B cell (primary cell): ENCODE data around the gene ISM1. TPM values are rescaled to one million over a fixed set of nuclear protein-coding genes. Genes with fewer than 3 reads are reported as not detected.

Experiments
- ATAC-seq: fragments of 200-7000 bp; cut with Tn5 transposase; one replicate; pipeline ENCODE4 v1.10.0; 2021; ENCODE audit warnings: low read depth, mild to moderate bottlenecking, moderate number of reproducible peaks, moderate library complexity
- CTCF ChIA-PET: fragments of 350-600 bp; sonication (Branson Sonifier 250); formaldehyde crosslinking; loops from one replicate; lab custom pipeline; 2021; ENCODE audit warnings: antibody characterized with exemption, inconsistent platforms; lab: Charles Lee
- POLR2A ChIA-PET: fragments of 350-600 bp; sonication (Branson Sonifier 250); formaldehyde crosslinking; loops from one replicate; lab custom pipeline; 2021; ENCODE audit warnings: antibody characterized with exemption; lab: Charles Lee
- DNase-seq: peaks from one replicate; pipeline ENCODE4 v3.0.0; 2013
- H2AFZ ChIP-seq: 2 replicates; pipeline ENCODE4 v1.6.1; 2012; ENCODE audit warnings: mild to moderate bottlenecking, low read depth, low read length; ENCODE audit not compliant: insufficient read depth, poor library complexity, severe bottlenecking
- H3K27ac ChIP-seq, 2 donors: 1 replicate in 1 of 2; 2 replicates in 1 of 2; pipeline ENCODE4 v1.5.1; 2012 to 2013; ENCODE audit warnings: low read length in 2 of 2, mild to moderate bottlenecking in 2 of 2, moderate library complexity in 1 of 2
- H3K27me3 ChIP-seq, 4 experiments: fragments of 200-600 bp in 1 of 4; sonication (generic) in 1 of 4; replicated peaks in 1 of 4; 1 replicate in 2 of 4; 2 replicates in 2 of 4; pipeline versions ENCODE4 v1.6.1 to v1.7.0; 2013 to 2016; ENCODE audit warnings: low read length in 3 of 4, mild to moderate bottlenecking in 2 of 4, mixed read lengths in 1 of 4, moderate library complexity in 1 of 4; ENCODE audit not compliant: insufficient read depth in 4 of 4, control insufficient read depth in 3 of 4; ENCODE audit errors: control extremely low read depth in 1 of 4
- H3K36me3 ChIP-seq, 2 experiments: replicated peaks in 1 of 2; 1 replicate in 1 of 2; 2 replicates in 1 of 2; pipeline versions ENCODE4 v1.6.1 to v1.7.1; 2013; ENCODE audit warnings: low read length in 1 of 2; ENCODE audit not compliant: insufficient read depth in 2 of 2, control insufficient read depth in 1 of 2; ENCODE audit errors: control extremely low read depth in 1 of 2, extremely low read depth in 1 of 2
- H3K4me1 ChIP-seq, 2 donors: fragments of 200-600 bp in 1 of 2; sonication (generic) in 1 of 2; 1 replicate in 1 of 2; 2 replicates in 1 of 2; pipeline versions ENCODE4 v1.5.1 to v1.6.1; 2013 to 2017; ENCODE audit warnings: low read length in 2 of 2; ENCODE audit not compliant: control insufficient read depth in 2 of 2, insufficient read depth in 2 of 2
- H3K4me2 ChIP-seq: replicated peaks from 2 replicates; pipeline ENCODE3; 2012; ENCODE audit warnings: mild to moderate bottlenecking, low read depth, low read length; ENCODE audit not compliant: poor library complexity, severe bottlenecking
- H3K4me3 ChIP-seq, 5 experiments: fragments of 200-600 bp in 1 of 5; sonication (generic) in 1 of 5; 1 replicate in 3 of 5; 2 replicates in 2 of 5; pipeline versions ENCODE4 v1.5.1 to v1.7.0; 2011 to 2016; ENCODE audit warnings: low read length in 4 of 5, mild to moderate bottlenecking in 4 of 5, low read depth in 2 of 5, control low read depth in 1 of 5, moderate library complexity in 1 of 5; ENCODE audit not compliant: insufficient read depth in 1 of 5; ENCODE audit errors: control extremely low read depth in 1 of 5, extremely low read depth in 1 of 5
- H3K79me2 ChIP-seq: fragments of 200-600 bp; sonication (generic); one replicate; pipeline ENCODE4 v1.6.0; 2016; ENCODE audit warnings: low read length; ENCODE audit not compliant: control insufficient read depth, insufficient read depth
- H3K9ac ChIP-seq: fragments of 200-600 bp; sonication (generic); 2 replicates; pipeline ENCODE4 v1.6.1; 2017; ENCODE audit warnings: mild to moderate bottlenecking, low read length, moderate library complexity
- H3K9me3 ChIP-seq, 3 donors: one replicate each; pipeline versions ENCODE4 v1.6.1 to v1.7.1; 2013; ENCODE audit warnings: low read length in 2 of 3; ENCODE audit not compliant: control insufficient read depth in 2 of 3, insufficient read depth in 1 of 3; ENCODE audit errors: control extremely low read depth in 1 of 3
- H4K20me1 ChIP-seq: 2 replicates; pipeline ENCODE4 v1.6.0; 2012; ENCODE audit warnings: mild to moderate bottlenecking, low read length; ENCODE audit not compliant: insufficient read depth, control insufficient read depth, poor library complexity, severe bottlenecking
- H3K27ac Mint-ChIP-seq: one replicate; pipeline ENCODE4 v1.8.0; 2021; ENCODE audit warnings: mixed read lengths
- H3K27me3 Mint-ChIP-seq: one replicate; pipeline ENCODE4 v1.8.0; 2021; ENCODE audit warnings: mixed read lengths
- H3K4me1 Mint-ChIP-seq: one replicate; pipeline ENCODE4 v1.8.0; 2021; ENCODE audit warnings: mixed read lengths
- H3K4me3 Mint-ChIP-seq: one replicate; pipeline ENCODE4 v1.8.0; 2021; ENCODE audit warnings: mixed read lengths
- H3K9me3 Mint-ChIP-seq: one replicate; pipeline ENCODE4 v1.8.0; 2022; ENCODE audit warnings: mixed read lengths; ENCODE audit not compliant: insufficient read depth
- EZH2 ChIP-seq: IDR thresholded peaks from 2 replicates; pipeline ENCODE4 v1.6.1; 2012; ENCODE audit warnings: borderline replicate concordance, low read depth, mild to moderate bottlenecking, moderate library complexity, low read length; ENCODE audit not compliant: insufficient read depth, poor library complexity, severe bottlenecking
- WGBS: methylation state at CpG from one replicate; pipeline ENCODE4 v1.1.5; 2013; ENCODE audit warnings: missing lambda C conversion rate; ENCODE audit not compliant: insufficient coverage; 5-methylcytosine and 5-hydroxymethylcytosine counted together
- intact Hi-C: fragments of 100-400 bp; cut with micrococcal nuclease; formaldehyde crosslinking; loops from one replicate; pipeline ENCODE4 v1.10.0; 2022
- polyA plus RNA-seq: library from polyadenylated mRNA; depleted of rRNA; stranded (reverse); fragments of >200 nt; gene quantifications from 2 replicates; pipeline ENCODE4 v1.2.3, GENCODE V29; 2012
- total RNA-seq, 2 donors: library from RNA; stranded (reverse); fragments of 120-200 nt in 1 of 2; gene quantifications; 1 replicate in 1 of 2; 2 replicates in 1 of 2; pipeline versions ENCODE4 v1.2.3 to v1.2.4, GENCODE V29; 2013 to 2022
- TF ChIP-seq, protein P1 (sequence below): fragments of 200-600 bp; IDR thresholded peaks from one replicate; pipeline ENCODE4 v1.8.0; 2022; ENCODE audit warnings: antibody characterized with exemption, mild to moderate bottlenecking

ISM1 gene
- total and polyA plus RNA-seq, 2 donors (not counting 1 experiment from before 2014, with no cell fraction given), result not detected

DNA sequence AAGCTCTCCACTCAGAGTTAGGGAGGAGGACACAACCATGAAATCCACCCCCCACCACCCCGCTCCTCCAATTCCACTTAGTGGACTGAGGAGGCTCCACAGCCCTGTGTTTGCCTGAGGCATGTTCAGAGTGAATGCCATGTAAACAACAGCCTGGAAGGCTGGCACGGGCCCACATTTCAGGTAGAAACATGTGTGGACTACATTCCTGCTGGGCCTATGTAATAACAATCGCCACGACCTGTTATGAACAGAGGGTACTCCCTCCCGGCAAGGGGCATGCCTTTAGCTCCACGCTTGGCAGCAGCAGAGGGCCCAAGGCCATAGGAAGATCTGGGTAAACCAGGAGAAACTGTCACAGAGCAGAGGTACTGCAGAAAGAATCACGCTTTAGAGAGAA lies 65.5 kb downstream of the ISM1 start:
- ChIA-PET CTCF (no interaction called here), POLR2A (no interaction called here)
- Mint-ChIP-seq H3K9me3 (no peaks in the 10 kb centered on the region), H3K27ac (no peak overlapping the region), H3K27me3 (no peaks in the 10 kb centered on the region), H3K4me1 (no peaks in the 10 kb centered on the region), H3K4me3 (no peak overlapping the region)
- ATAC-seq (no peak), DNase-seq (no peak)
- Histone ChIP-seq H3K9ac (no peak overlapping the region), H3K27ac (no peak overlapping the region), H3K4me1 (no peaks in the 10 kb centered on the region), H3K36me3 (no peaks in the 10 kb centered on the region), H3K79me2 (no peaks in the 10 kb centered on the region), H3K27me3 (peaks cover 0 to 3% (median 0%) of the 10 kb centered on the region in 4 experiments), H3K4me3 (no peak overlapping the region), H2AFZ (no peak overlapping the region), H3K9me3 (no peaks in the 10 kb centered on the region), H4K20me1 (no peaks in the 10 kb centered on the region), H3K4me2 (no peak overlapping the region)
- WGBS, result 91% methylated on average over 7 of the region's 7 CpGs
- TF ChIP-seq EZH2, result no peak
- TF ChIP-seq, protein P1, sequence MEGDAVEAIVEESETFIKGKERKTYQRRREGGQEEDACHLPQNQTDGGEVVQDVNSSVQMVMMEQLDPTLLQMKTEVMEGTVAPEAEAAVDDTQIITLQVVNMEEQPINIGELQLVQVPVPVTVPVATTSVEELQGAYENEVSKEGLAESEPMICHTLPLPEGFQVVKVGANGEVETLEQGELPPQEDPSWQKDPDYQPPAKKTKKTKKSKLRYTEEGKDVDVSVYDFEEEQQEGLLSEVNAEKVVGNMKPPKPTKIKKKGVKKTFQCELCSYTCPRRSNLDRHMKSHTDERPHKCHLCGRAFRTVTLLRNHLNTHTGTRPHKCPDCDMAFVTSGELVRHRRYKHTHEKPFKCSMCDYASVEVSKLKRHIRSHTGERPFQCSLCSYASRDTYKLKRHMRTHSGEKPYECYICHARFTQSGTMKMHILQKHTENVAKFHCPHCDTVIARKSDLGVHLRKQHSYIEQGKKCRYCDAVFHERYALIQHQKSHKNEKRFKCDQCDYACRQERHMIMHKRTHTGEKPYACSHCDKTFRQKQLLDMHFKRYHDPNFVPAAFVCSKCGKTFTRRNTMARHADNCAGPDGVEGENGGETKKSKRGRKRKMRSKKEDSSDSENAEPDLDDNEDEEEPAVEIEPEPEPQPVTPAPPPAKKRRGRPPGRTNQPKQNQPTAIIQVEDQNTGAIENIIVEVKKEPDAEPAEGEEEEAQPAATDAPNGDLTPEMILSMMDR, result no peak
- intact Hi-C loops, result no loop called here

DNA sequence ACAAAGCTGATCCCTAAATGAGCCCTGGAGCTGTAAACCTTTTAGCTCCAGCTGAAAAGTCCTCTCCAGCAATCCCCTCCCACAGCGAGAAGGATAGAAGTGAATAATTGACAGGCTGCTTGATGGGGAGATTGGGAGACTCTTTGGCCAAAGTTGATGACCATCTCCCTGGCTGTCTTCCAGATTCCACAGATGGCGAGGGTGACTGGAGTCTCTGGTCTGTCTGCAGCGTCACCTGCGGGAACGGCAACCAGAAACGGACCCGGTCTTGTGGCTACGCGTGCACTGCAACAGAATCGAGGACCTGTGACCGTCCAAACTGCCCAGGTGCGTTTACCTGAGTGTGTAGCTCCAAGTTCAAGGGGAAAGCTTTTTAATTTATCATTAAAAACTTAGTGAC lies 67.3 kb downstream of the ISM1 start:
- H3K36me3 ChIP-seq, result no peaks in the 10 kb centered on the region
- Mint-ChIP-seq H3K4me3 (no peak overlapping the region), H3K9me3 (no peaks in the 10 kb centered on the region), H3K4me1 (no peaks in the 10 kb centered on the region), H3K27me3 (no peaks in the 10 kb centered on the region), H3K27ac (no peak overlapping the region)
- H3K4me2 ChIP-seq, result no peak overlapping the region
- ChIA-PET CTCF (no interaction called here), POLR2A (no interaction called here)
- H3K27me3 ChIP-seq, result peaks cover 0 to 3% (median 0%) of the 10 kb centered on the region in 4 experiments
- H3K9ac ChIP-seq, result no peak overlapping the region
- H3K4me3 ChIP-seq, result no peak overlapping the region
- no peak overlapping the region for H2AFZ ChIP-seq
- H3K4me1 ChIP-seq, result no peaks in the 10 kb centered on the region
- H3K9me3 ChIP-seq, result no peaks in the 10 kb centered on the region
- ATAC-seq (no peak), DNase-seq (no peak)
- H3K79me2 ChIP-seq, result no peaks in the 10 kb centered on the region
- H3K27ac ChIP-seq, result no peak overlapping the region
- intact Hi-C loops, result no loop called here
- TF ChIP-seq, protein P1, result no peak
- TF ChIP-seq EZH2, result no peak
- WGBS, result 98% methylated on average over 7 of the region's 12 CpGs
- no peaks in the 10 kb centered on the region for H4K20me1 ChIP-seq
